Measurements from ENCODE around the gene TMEM87B. TPM values are rescaled to one million over a fixed set of nuclear protein-coding genes. Genes with fewer than 3 reads are reported as not detected.

Gene TMEM87B
- total RNA-seq, 1 experiment from 2014 or later = 10.6 TPM

- ChIA-PET POLR2A (no interaction called here), CTCF (interaction anchor here (0.7 to 0.9 kb wide), 2 partner anchors 73 to 127 kb away, joined by 3 to 4 read pairs; no protein-coding TSS in a partner anchor)
- Mint-ChIP-seq H3K4me1 (peaks cover 28% of the 10 kb centered on the region), H3K27me3 (ENCODE audit: low read depth) (peaks cover 20% of the 10 kb centered on the region), H3K9me3 (peaks cover 29% of the 10 kb centered on the region), H3K36me3 (peaks cover 9% of the 10 kb centered on the region), H3K27ac (no peak overlapping the region), H3K4me3 (no peak overlapping the region)
- no peak for DNase-seq (ENCODE audit: low spot score)
- no peak for ATAC-seq
- TF ChIP-seq ZNF532 (CRISPR knock-in tag; IDR thresholded peaks at IDR 0.05; ENCODE audit: borderline replicate concordance) = no peak
- TF ChIP-seq ZNF396 (CRISPR knock-in tag; IDR thresholded peaks at IDR 0.05; ENCODE audit: borderline replicate concordance) = no peak
- no peak for TF ChIP-seq ZSCAN18 (CRISPR knock-in tag; IDR thresholded peaks at IDR 0.05)
- TF ChIP-seq HMGXB4 (CRISPR knock-in tag; IDR thresholded peaks at IDR 0.05) = no peak
Observed at GRCh38 chr2:112046231-112046630, 8.8 kb upstream of the TMEM87B start.

- TF ChIP-seq ATF1 (CRISPR knock-in tag; IDR thresholded peaks at IDR 0.05) (no peak), CBFB (CRISPR knock-in tag; IDR thresholded peaks at IDR 0.05; ENCODE audit: low read depth) (no peak), ATF3 (CRISPR knock-in tag; conservative IDR thresholded peaks at IDR 0.05) (no peak), ZNF138 (CRISPR knock-in tag; conservative IDR thresholded peaks at IDR 0.05) (no peak), ETV6 (CRISPR knock-in tag; IDR thresholded peaks at IDR 0.05) (no peak), USF2 (CRISPR knock-in tag; IDR thresholded peaks at IDR 0.05) (no peak), PRDM15 (CRISPR knock-in tag; IDR thresholded peaks at IDR 0.05) (no peak), OVOL2 (CRISPR knock-in tag; IDR thresholded peaks at IDR 0.05; ENCODE audit: borderline replicate concordance) (no peak), AR (CRISPR knock-in tag; IDR thresholded peaks at IDR 0.05) (no peak), ATF2 (CRISPR knock-in tag; IDR thresholded peaks at IDR 0.05; ENCODE audit: borderline replicate concordance, low read depth) (no peak)
- Mint-ChIP-seq H3K9me3 (peaks cover 29% of the 10 kb centered on the region), H3K4me1 (peaks cover 24% of the 10 kb centered on the region), H3K27me3 (ENCODE audit: low read depth) (peaks cover 21% of the 10 kb centered on the region), H3K27ac (peak overlapping the region; percentile 20; the same call in 1 of the 2 replicates), H3K36me3 (peaks cover 9% of the 10 kb centered on the region), H3K4me3 (no peak overlapping the region)
- ChIA-PET POLR2A (no interaction called here), CTCF (interaction anchor here (0.6 to 1.8 kb wide), 7 partner anchors 8 to 160 kb away, joined by 3 to 8 read pairs (median 4); partner anchors contain the start of gene MERTK)
- DNase-seq (ENCODE audit: low spot score) = no peak
- ATAC-seq = peak; percentile 63
Observed at GRCh38 chr2:112047537-112048235, 7.4 kb upstream of the TMEM87B start.
